SU-DHL-6 (cell line): ENCODE measurements around the gene EXOC6B.

Experiments
- H2AFZ ChIP-seq: fragments of 200-600 bp; sonication (generic); 2 replicates; pipeline ENCODE4 v1.6.1; 2014; ENCODE audit warnings: low read depth, mild to moderate bottlenecking, moderate library complexity, mixed read lengths, antibody characterized with exemption, low read length; ENCODE audit not compliant: severe bottlenecking
- H3F3A ChIP-seq: fragments of 200-600 bp; shearing (Covaris generic); 2 replicates; pipeline ENCODE4 v1.6.0; 2016; ENCODE audit warnings: antibody characterized with exemption, mild to moderate bottlenecking; ENCODE audit not compliant: insufficient read depth
- H3K27ac ChIP-seq: fragments of 200-600 bp; sonication (generic); 2 replicates; pipeline ENCODE4 v1.5.1; 2016; ENCODE audit warnings: low read depth, mild to moderate bottlenecking, low read length, moderate library complexity, mixed read lengths
- H3K27me3 ChIP-seq: fragments of 200-600 bp; sonication (generic), shearing (Covaris generic); 2 replicates; pipeline ENCODE4 v1.6.0; 2014; ENCODE audit warnings: mild to moderate bottlenecking, low read length
- H3K36me3 ChIP-seq: fragments of 200-600 bp; sonication (generic); 2 replicates; pipeline ENCODE4 v1.6.1; 2014; ENCODE audit warnings: mild to moderate bottlenecking, low read length, mixed read lengths
- H3K4me2 ChIP-seq: fragments of 300-600, 200-600 bp; shearing (Covaris generic), sonication (generic); 2 replicates; pipeline ENCODE4 v1.6.0; 2014; ENCODE audit warnings: low read length, low read depth, mild to moderate bottlenecking; ENCODE audit not compliant: poor library complexity, severe bottlenecking
- H3K4me3 ChIP-seq: fragments of 200-600 bp; sonication (generic); 2 replicates; pipeline ENCODE4 v1.5.1; 2014; ENCODE audit warnings: antibody characterized with exemption, low read length, mild to moderate bottlenecking, mixed read lengths; ENCODE audit not compliant: insufficient read depth, poor library complexity, severe bottlenecking
- H3K79me2 ChIP-seq: fragments of 200-600 bp; sonication (generic); 2 replicates; pipeline ENCODE4 v1.6.1; 2014; ENCODE audit warnings: mild to moderate bottlenecking, low read length, moderate library complexity; ENCODE audit not compliant: insufficient read depth
- H3K9ac ChIP-seq: fragments of 200-600 bp; sonication (generic); 2 replicates; pipeline ENCODE4 v1.7.0; 2014; ENCODE audit warnings: mild to moderate bottlenecking, low read length
- H3K9me2 ChIP-seq: fragments of 200-600 bp; sonication (generic); replicated peaks from 2 replicates; pipeline ENCODE4 v1.6.1; 2014; ENCODE audit warnings: low read length; ENCODE audit not compliant: insufficient read depth
- H3K9me3 ChIP-seq: fragments of 200-600 bp; sonication (generic); 2 replicates; pipeline ENCODE4 v1.6.1; 2014; ENCODE audit warnings: low read length, mixed read lengths; ENCODE audit not compliant: insufficient read depth
- H4K20me1 ChIP-seq: fragments of 200-600 bp; sonication (generic); 2 replicates; pipeline ENCODE4 v1.6.1; 2014; ENCODE audit warnings: low read depth, mild to moderate bottlenecking, antibody characterized with exemption, low read length, moderate library complexity, mixed read lengths
- EZH2phosphoT487 ChIP-seq: fragments of 200-600 bp; sonication (generic), shearing (Covaris generic); conservative IDR thresholded peaks from 2 replicates; pipeline ENCODE4 v1.6.1; 2018; ENCODE audit warnings: mild to moderate bottlenecking, antibody characterized with exemption, low read length, moderate library complexity, mixed read lengths
- TF ChIP-seq, protein P1 (sequence below): fragments of 200-600 bp; sonication (generic); IDR thresholded peaks from one replicate; pipeline ENCODE4 v1.5.1; 2017; ENCODE audit warnings: antibody characterized with exemption, mild to moderate bottlenecking, low read length, moderate library complexity; ENCODE audit not compliant: insufficient read depth, poor library complexity, severe bottlenecking

Gene EXOC6B

DNA sequence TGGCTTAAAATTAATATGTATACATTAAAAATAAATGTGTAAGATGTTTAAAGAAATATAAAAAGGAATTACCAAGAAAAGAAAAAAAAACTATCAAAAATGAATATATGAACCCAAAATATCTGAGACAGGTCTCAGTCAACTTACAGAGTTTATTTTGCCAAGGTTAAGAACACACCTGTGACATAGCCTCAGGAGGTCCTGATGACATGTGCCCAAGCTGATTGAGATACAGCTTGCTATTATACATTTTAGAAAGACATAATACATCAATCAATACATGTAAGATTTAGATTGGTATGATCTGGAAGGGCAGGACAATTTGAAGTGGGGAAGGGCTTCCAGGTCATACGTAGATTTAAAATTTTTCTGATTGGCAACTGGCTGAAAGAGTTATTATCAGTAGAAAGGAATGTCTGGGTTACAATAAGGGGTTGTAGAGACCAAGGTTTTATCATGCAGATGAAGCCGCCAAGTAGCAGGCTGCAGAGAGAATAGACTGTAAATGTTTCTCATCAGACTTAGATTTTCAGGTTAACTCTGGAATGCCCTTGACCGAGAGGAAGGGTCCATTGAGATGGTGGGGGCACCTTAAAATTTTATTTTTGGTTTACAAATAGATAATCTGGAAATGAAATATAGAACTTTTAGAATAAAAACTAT is 74.7 kb downstream of the EXOC6B start:
- Histone ChIP-seq H4K20me1 (no peaks in the 10 kb centered on the region), H3K9ac (no peak overlapping the region), H3K9me2 (no peaks in the 10 kb centered on the region), H3K27me3 (no peaks in the 10 kb centered on the region), H3K27ac (no peak overlapping the region), H3K4me2 (no peak overlapping the region), H3K4me3 (no peak overlapping the region), H3F3A (no peaks in the 10 kb centered on the region), H3K9me3 (no peaks in the 10 kb centered on the region), H2AFZ (no peak overlapping the region), H3K79me2 (no peaks in the 10 kb centered on the region), H3K36me3 (no peaks in the 10 kb centered on the region)
- no peak for TF ChIP-seq EZH2phosphoT487
- TF ChIP-seq, protein P1, sequence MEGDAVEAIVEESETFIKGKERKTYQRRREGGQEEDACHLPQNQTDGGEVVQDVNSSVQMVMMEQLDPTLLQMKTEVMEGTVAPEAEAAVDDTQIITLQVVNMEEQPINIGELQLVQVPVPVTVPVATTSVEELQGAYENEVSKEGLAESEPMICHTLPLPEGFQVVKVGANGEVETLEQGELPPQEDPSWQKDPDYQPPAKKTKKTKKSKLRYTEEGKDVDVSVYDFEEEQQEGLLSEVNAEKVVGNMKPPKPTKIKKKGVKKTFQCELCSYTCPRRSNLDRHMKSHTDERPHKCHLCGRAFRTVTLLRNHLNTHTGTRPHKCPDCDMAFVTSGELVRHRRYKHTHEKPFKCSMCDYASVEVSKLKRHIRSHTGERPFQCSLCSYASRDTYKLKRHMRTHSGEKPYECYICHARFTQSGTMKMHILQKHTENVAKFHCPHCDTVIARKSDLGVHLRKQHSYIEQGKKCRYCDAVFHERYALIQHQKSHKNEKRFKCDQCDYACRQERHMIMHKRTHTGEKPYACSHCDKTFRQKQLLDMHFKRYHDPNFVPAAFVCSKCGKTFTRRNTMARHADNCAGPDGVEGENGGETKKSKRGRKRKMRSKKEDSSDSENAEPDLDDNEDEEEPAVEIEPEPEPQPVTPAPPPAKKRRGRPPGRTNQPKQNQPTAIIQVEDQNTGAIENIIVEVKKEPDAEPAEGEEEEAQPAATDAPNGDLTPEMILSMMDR = no peak

DNA sequence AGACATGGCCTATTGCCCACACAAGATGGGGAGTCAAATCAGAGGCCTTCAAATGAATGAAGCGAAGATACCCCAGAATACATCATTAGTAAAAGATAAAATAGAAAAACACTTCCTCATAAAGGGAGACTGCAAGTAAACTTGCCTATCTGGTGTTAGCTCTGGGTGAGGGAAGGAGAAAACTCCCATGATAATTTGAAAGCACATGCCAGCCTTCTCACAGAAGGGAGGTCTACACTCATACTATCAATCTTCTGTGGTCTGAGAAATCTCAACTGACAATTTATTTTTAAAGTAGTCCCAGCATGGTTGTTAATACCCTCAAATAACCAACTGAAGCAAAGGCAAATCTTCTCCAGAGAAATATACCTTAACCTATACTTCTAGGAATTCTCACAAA is 75.4 kb downstream of the EXOC6B start:
- Histone ChIP-seq H3K4me3 (no peak overlapping the region), H4K20me1 (no peaks in the 10 kb centered on the region), H3K4me2 (no peak overlapping the region), H3K9me2 (no peaks in the 10 kb centered on the region), H3K9ac (no peak overlapping the region), H3F3A (no peaks in the 10 kb centered on the region), H2AFZ (no peak overlapping the region), H3K27me3 (no peaks in the 10 kb centered on the region), H3K27ac (no peak overlapping the region), H3K79me2 (no peaks in the 10 kb centered on the region), H3K9me3 (no peaks in the 10 kb centered on the region), H3K36me3 (no peaks in the 10 kb centered on the region)
- TF ChIP-seq, protein P1 = no peak
- TF ChIP-seq EZH2phosphoT487 = no peak

DNA sequence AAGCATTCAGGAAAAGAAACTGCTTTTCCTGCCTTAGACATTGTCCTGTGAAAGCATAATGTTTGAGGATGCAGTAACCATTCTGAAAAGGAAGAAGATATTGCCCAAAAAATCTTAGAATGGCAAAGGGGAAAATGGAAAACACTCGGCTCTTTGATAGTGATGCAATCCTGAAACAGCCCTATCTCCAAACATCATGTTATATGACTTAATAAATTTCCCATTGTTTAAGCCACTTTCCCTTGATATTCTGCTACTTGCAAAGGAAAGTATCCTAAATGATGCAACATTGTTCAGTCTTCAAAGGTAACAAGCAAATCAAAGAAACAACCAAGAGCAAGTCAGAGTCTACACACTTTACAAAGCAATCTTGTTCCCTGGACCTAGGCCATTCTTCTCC is 78.5 kb downstream of the EXOC6B start:
- Histone ChIP-seq H3K79me2 (no peaks in the 10 kb centered on the region), H2AFZ (no peak overlapping the region), H3K9me3 (no peaks in the 10 kb centered on the region), H4K20me1 (no peaks in the 10 kb centered on the region), H3F3A (no peaks in the 10 kb centered on the region), H3K9ac (no peak overlapping the region), H3K27ac (no peak overlapping the region), H3K4me2 (no peak overlapping the region), H3K27me3 (no peaks in the 10 kb centered on the region), H3K4me3 (no peak overlapping the region), H3K9me2 (no peaks in the 10 kb centered on the region), H3K36me3 (no peaks in the 10 kb centered on the region)
- TF ChIP-seq, protein P1 = no peak
- no peak for TF ChIP-seq EZH2phosphoT487
